K562 (cell line): Measurements from ENCODE around the gene PNPO. TPM values are rescaled to one million over a fixed set of nuclear protein-coding genes. Genes with fewer than 3 reads are reported as not detected.

Experiments used
- ATAC-seq: fragments of 200-7000 bp; cut with Tn5 transposase; 3 replicates; pipeline ENCODE4 v1.9.1; 2020; ENCODE audit warnings: moderate library complexity
- BruUV-seq: library from RNA; stranded (reverse); fragments of 400-500 nt; replicated peaks from 2 replicates; lab custom pipeline; 2021; lab: Mats Ljungman, UMichigan
- CTCF ChIA-PET: fragments of 300-600 bp; formaldehyde crosslinking; extraction: SDS; loops from one replicate; lab custom pipeline; 2021; ENCODE audit warnings: low intra/inter-chr PET ratio; lab: Yijun Ruan, JAX
- POLR2A ChIA-PET: fragments of 300-600, 350-650 bp; sonication (Branson Sonifier 250); formaldehyde crosslinking; extraction: SDS; loops from one replicate; lab custom pipeline; 2021; ENCODE audit warnings: antibody characterized with exemption, inconsistent platforms; lab: Yijun Ruan, JAX
- DNase-seq, 4 experiments: peaks; one replicate each; pipeline versions ENCODE4 v3.0.0 to v3.0.0-alpha.2; 2011 to 2018; ENCODE audit warnings: low spot score in 3 of 4, mixed read lengths in 3 of 4; ENCODE audit errors: extremely low read depth in 1 of 4
- FAIRE-seq: peaks from 2 replicates; lab custom pipeline; 2011; peaks lifted over from hg19 to GRCh38; lab: Jason Lieb, UNC
- H2AFZ ChIP-seq: 2 replicates; pipeline ENCODE4 v1.6.0; 2011; ENCODE audit warnings: low read depth, low read length, control low read depth, inconsistent platforms
- H3K27ac ChIP-seq: fragments of 200-600 bp; 3 replicates; pipeline ENCODE4 v1.8.0; 2011; ENCODE audit warnings: low read depth, mild to moderate bottlenecking, control low read depth, inconsistent platforms, low read length, moderate library complexity, mixed read lengths; ENCODE audit errors: extremely low read depth
- H3K27me3 ChIP-seq, 2 experiments: fragments of 300-600 bp in 1 of 2; 2 replicates in 1 of 2; 3 replicates in 1 of 2; pipeline versions ENCODE4 v1.6.0 to v1.8.0; 2011; ENCODE audit warnings: inconsistent platforms in 2 of 2, low read length in 2 of 2, mild to moderate bottlenecking in 1 of 2, mixed read lengths in 1 of 2, moderate library complexity in 1 of 2; ENCODE audit not compliant: control insufficient read depth in 2 of 2, insufficient read depth in 2 of 2
- H3K36me3 ChIP-seq: fragments of 300-600 bp; 3 replicates; pipeline ENCODE4 v1.8.0; 2011; ENCODE audit warnings: mild to moderate bottlenecking, low read length, inconsistent platforms; ENCODE audit not compliant: control insufficient read depth, insufficient read depth
- H3K4me1 ChIP-seq, 2 experiments: fragments of 200-600 bp in 1 of 2; replicated peaks in 1 of 2; 2 replicates in 1 of 2; 3 replicates in 1 of 2; pipeline versions ENCODE4 v1.5.1 to v1.8.0; 2011; ENCODE audit warnings: inconsistent platforms in 2 of 2, low read length in 2 of 2, mild to moderate bottlenecking in 1 of 2, mixed read lengths in 1 of 2, moderate library complexity in 1 of 2; ENCODE audit not compliant: control insufficient read depth in 2 of 2, insufficient read depth in 2 of 2
- H3K4me2 ChIP-seq: 2 replicates; pipeline ENCODE4 v1.6.1; 2011; ENCODE audit warnings: low read length, control low read depth, inconsistent platforms, mixed read lengths; ENCODE audit not compliant: insufficient read depth
- H3K4me3 ChIP-seq: fragments of 200-600 bp; sonication (generic), shearing (Covaris generic); 2 replicates; pipeline ENCODE4 v1.5.1; 2016; ENCODE audit warnings: control low read depth, inconsistent platforms
- H3K79me2 ChIP-seq: fragments of 200-600 bp; 3 replicates; pipeline ENCODE4 v1.8.0; 2011; ENCODE audit warnings: low read length, inconsistent platforms; ENCODE audit not compliant: control insufficient read depth, insufficient read depth
- H3K9ac ChIP-seq, 2 experiments: 2 replicates each; pipeline versions ENCODE4 v1.6.0 to v1.6.1; 2011; ENCODE audit warnings: low read depth in 2 of 2, low read length in 2 of 2, control low read depth in 1 of 2, inconsistent platforms in 1 of 2, mild to moderate bottlenecking in 1 of 2, mixed read lengths in 1 of 2; ENCODE audit not compliant: insufficient read depth in 1 of 2
- H3K9me1 ChIP-seq: one replicate; pipeline ENCODE4 v1.6.0; 2011; ENCODE audit warnings: inconsistent platforms, mild to moderate bottlenecking, low read length, moderate library complexity; ENCODE audit not compliant: control insufficient read depth, insufficient read depth
- H3K9me3 ChIP-seq: replicated peaks from 2 replicates; pipeline ENCODE4 v1.5.1; 2011; ENCODE audit warnings: low read depth, low read length, inconsistent platforms; ENCODE audit not compliant: control insufficient read depth, insufficient read depth
- H4K20me1 ChIP-seq: replicated peaks from 2 replicates; pipeline ENCODE4 v1.6.1; 2011; ENCODE audit warnings: low read length, inconsistent platforms, mixed read lengths; ENCODE audit not compliant: control insufficient read depth, insufficient read depth
- BHLHE40 ChIP-seq: IDR thresholded peaks from 2 replicates; pipeline ENCODE4 v1.6.1; 2011; ENCODE audit warnings: low read length, improper control_type of control experiment
- CBFA2T3 ChIP-seq: fragments of 450-650 bp; IDR thresholded peaks from 2 replicates; pipeline ENCODE4 v1.6.1; 2017
- ELK3 ChIP-seq: fragments of 450-650 bp; formaldehyde crosslinking; IDR thresholded peaks from 2 replicates; pipeline ENCODE4 v1.4.0; 2020; ENCODE audit warnings: mild to moderate bottlenecking
- FOXP1 ChIP-seq: sonication (generic); formaldehyde crosslinking; IDR thresholded peaks from 2 replicates; pipeline ENCODE4 v1.8.0; 2022; ENCODE audit warnings: mild to moderate bottlenecking, missing genetic modification reagents
- MLLT1 ChIP-seq, 2 experiments: fragments of 450-650 bp; IDR thresholded peaks; 2 replicates each; pipeline ENCODE4 v1.6.1; 2016
- MYBL2 ChIP-seq, 2 experiments: fragments of 450-650 bp in 1 of 2; sonication (generic) in 1 of 2; formaldehyde crosslinking in 1 of 2; IDR thresholded peaks; 2 replicates each; pipeline versions ENCODE4 v1.6.1 to v1.8.1; 2017 to 2022; ENCODE audit warnings: borderline replicate concordance in 1 of 2, inconsistent platforms in 1 of 2, low read depth in 1 of 2, mild to moderate bottlenecking in 1 of 2, missing genetic modification reagents in 1 of 2, moderate library complexity in 1 of 2
- RAD51 ChIP-seq: fragments of 450-650 bp; IDR thresholded peaks from 2 replicates; pipeline ENCODE4 v1.7.1; 2016; ENCODE audit warnings: low read depth, mild to moderate bottlenecking, borderline replicate concordance
- SREBF2 ChIP-seq: sonication (generic); formaldehyde crosslinking; IDR thresholded peaks from 2 replicates; pipeline ENCODE4 v1.4.0; 2020; ENCODE audit warnings: mild to moderate bottlenecking, missing genetic modification reagents
- THAP7 ChIP-seq: fragments of 250-450 bp; sonication (Bioruptor Pico); IDR thresholded peaks from 2 replicates; pipeline ENCODE4 v1.5.0; 2021
- THRB ChIP-seq: fragments of 450-650 bp; formaldehyde crosslinking; conservative IDR thresholded peaks from 2 replicates; pipeline ENCODE4 v1.4.0; 2022; ENCODE audit warnings: mild to moderate bottlenecking, missing genetic modification characterization
- USF1 ChIP-seq: sonication (generic); formaldehyde crosslinking; IDR thresholded peaks from 2 replicates; pipeline ENCODE4 v1.9.0; 2022; ENCODE audit warnings: mild to moderate bottlenecking, missing genetic modification reagents
- ZBTB34 ChIP-seq: fragments of 250-450 bp; sonication (Bioruptor Pico); IDR thresholded peaks from 2 replicates; pipeline ENCODE4 v1.8.0; 2021; ENCODE audit warnings: mild to moderate bottlenecking, moderate library complexity
- ZKSCAN1 ChIP-seq: fragments of 150-350 bp; IDR thresholded peaks from 2 replicates; pipeline ENCODE4 v1.6.1; 2016; ENCODE audit warnings: low read depth, low read length
- ZNF280A ChIP-seq: fragments of 450-650 bp; IDR thresholded peaks from 2 replicates; pipeline ENCODE4 v1.6.1; 2018; ENCODE audit warnings: mild to moderate bottlenecking, low read depth; ENCODE audit not compliant: partially characterized antibody
- WGBS: fragments of 100-300 bp; shearing (Covaris generic); methylation state at CpG from one replicate; pipeline ENCODE4 v1.1.6; 2016; ENCODE audit warnings: low coverage, mixed read lengths; ENCODE audit not compliant: insufficient coverage; ENCODE audit errors: missing lambda C conversion rate; 5-methylcytosine and 5-hydroxymethylcytosine counted together
- in situ Hi-C: fragments of 300-500 bp; cut with MboI; formaldehyde crosslinking; loops from 4 replicates; pipeline ENCODE4 v1.15.0; 2018; ENCODE audit warnings: inconsistent platforms, mixed read lengths
- intact Hi-C: fragments of 100-400 bp; cut with micrococcal nuclease; formaldehyde crosslinking; loops from 2 replicates; pipeline ENCODE4 v1.14.2; 2022
- polyA plus RNA-seq, 8 experiments: library from polyadenylated mRNA; depleted of rRNA in 4 of 8; stranded (reverse) in 5 of 8; unstranded in 3 of 8; fragments of >200 nt; fragmentation: Nextera tagmentation in 2 of 8; fragmentation: Illumina TruSeq in 1 of 8; extraction: Ambion mirVana in 2 of 8; extraction: Trizol in 1 of 8; gene quantifications; 2 replicates each; pipeline versions ENCODE4 v1.2.1 to v1.2.3, GENCODE V29; 2011 to 2014; ENCODE audit warnings: inconsistent platforms in 1 of 8, missing spikeins in 1 of 8
- total RNA-seq, 7 experiments: library from RNA; depleted of rRNA in 6 of 7; stranded (reverse); fragments of >200 nt in 6 of 7; fragmentation: Illumina TruSeq in 2 of 7; extraction: Trizol in 2 of 7; gene quantifications; 2 replicates each; pipeline versions ENCODE4 v1.2.1 to v1.2.3, GENCODE V29; 2011 to 2021; ENCODE audit warnings: low replicate concordance in 1 of 7

The PNPO gene
- total and polyA plus RNA-seq, 9 of the 15 experiments (the other 6 are each of a cell fraction or from before 2014, with no cell fraction given), result 16.6 to 39.0 (median 27.4) TPM

- H3K4me2 ChIP-seq, result no peak overlapping the region
- no peak overlapping the region for H3K9ac ChIP-seq
- H3K9me1 ChIP-seq, result no peaks in the 10 kb centered on the region
- no peak overlapping the region for H2AFZ ChIP-seq
- H3K27me3 ChIP-seq, result no peaks in the 10 kb centered on the region; a peak in 1 of 5 replicates
- H3K4me3 ChIP-seq, result no peak overlapping the region
- H3K27ac ChIP-seq, result no peak overlapping the region
- no peaks in the 10 kb centered on the region for H3K79me2 ChIP-seq
- ChIA-PET CTCF (no interaction called here), POLR2A (no interaction called here)
- no peak for FAIRE-seq
- BruUV-seq, result no TSS peak
- no peaks in the 10 kb centered on the region for H4K20me1 ChIP-seq
- no peak for ATAC-seq
- no peaks in the 10 kb centered on the region for H3K36me3 ChIP-seq
- intact Hi-C loops (no loop called here), in situ Hi-C loops (no loop called here)
- peaks cover 2 to 9% of the 10 kb centered on the region in 2 experiments; a peak in 4 of 5 replicates for H3K4me1 ChIP-seq
- DNase-seq, result no peak
- no peaks in the 10 kb centered on the region for H3K9me3 ChIP-seq
- WGBS, result 29% methylated on average over 3 of the region's 3 CpGs
- no peak for TF ChIP-seq ELK3
- no peak for TF ChIP-seq ZKSCAN1
- peak; percentile 49; the same call in 1 of the 2 replicates for TF ChIP-seq RAD51
- no peak for TF ChIP-seq ZNF280A
- no peak for TF ChIP-seq ZBTB34 (CRISPR knock-in tag)
- TF ChIP-seq FOXP1 (CRISPR knock-in tag), result no peak
- TF ChIP-seq MYBL2 (IDR thresholded peaks at IDR 0.05; ENCODE audit: low read depth), result no peak
- no peak for TF ChIP-seq MYBL2 (CRISPR knock-in tag; IDR thresholded peaks at IDR 0.05; ENCODE audit: borderline replicate concordance)
- no peak for TF ChIP-seq THRB (CRISPR knock-in tag)
- no peak for TF ChIP-seq SREBF2 (CRISPR knock-in tag)
- TF ChIP-seq BHLHE40, result no peak
- TF ChIP-seq CBFA2T3, result no peak
- peak; percentile 44 for TF ChIP-seq USF1
- no peak for TF ChIP-seq THAP7
- TF ChIP-seq MLLT1 (IDR thresholded peaks at IDR 0.05), result no peak
These were observed 21.5 kb downstream of the PNPO start for GRCh38 chr17:47962901-47963300.
